ENCODE results near the gene ZG16.

ZG16 gene, protein sequence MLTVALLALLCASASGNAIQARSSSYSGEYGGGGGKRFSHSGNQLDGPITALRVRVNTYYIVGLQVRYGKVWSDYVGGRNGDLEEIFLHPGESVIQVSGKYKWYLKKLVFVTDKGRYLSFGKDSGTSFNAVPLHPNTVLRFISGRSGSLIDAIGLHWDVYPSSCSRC

GRCh38 chr16:29777576-29778350 is at the start of gene ZG16:
Gene ZG16 (plus strand): TSS chr16:29778256. CDS start chr16:29779267, 1,011 bp downstream.
- TF ChIP-seq, protein P1, sequence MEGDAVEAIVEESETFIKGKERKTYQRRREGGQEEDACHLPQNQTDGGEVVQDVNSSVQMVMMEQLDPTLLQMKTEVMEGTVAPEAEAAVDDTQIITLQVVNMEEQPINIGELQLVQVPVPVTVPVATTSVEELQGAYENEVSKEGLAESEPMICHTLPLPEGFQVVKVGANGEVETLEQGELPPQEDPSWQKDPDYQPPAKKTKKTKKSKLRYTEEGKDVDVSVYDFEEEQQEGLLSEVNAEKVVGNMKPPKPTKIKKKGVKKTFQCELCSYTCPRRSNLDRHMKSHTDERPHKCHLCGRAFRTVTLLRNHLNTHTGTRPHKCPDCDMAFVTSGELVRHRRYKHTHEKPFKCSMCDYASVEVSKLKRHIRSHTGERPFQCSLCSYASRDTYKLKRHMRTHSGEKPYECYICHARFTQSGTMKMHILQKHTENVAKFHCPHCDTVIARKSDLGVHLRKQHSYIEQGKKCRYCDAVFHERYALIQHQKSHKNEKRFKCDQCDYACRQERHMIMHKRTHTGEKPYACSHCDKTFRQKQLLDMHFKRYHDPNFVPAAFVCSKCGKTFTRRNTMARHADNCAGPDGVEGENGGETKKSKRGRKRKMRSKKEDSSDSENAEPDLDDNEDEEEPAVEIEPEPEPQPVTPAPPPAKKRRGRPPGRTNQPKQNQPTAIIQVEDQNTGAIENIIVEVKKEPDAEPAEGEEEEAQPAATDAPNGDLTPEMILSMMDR (IDR thresholded peaks at IDR 0.05; ENCODE audit: insufficient read depth, low read depth, low read length, missing control alignments) = no peak
- no peak for DNase-seq (ENCODE audit: low read depth)
- H3K4me3 ChIP-seq (ENCODE audit: low read depth, low read length) = no peak within 1 kb of the TSS

- no peak overlapping the region for H3K4me3 ChIP-seq (ENCODE audit: low read depth, low read length)
- TF ChIP-seq, protein P1 (IDR thresholded peaks at IDR 0.05; ENCODE audit: insufficient read depth, low read depth, low read length, missing control alignments) = peak; percentile 48
- peak; percentile 45 for DNase-seq (ENCODE audit: low read depth)
Measured at GRCh38 chr16:29729116-29729521, 48.9 kb upstream of the ZG16 start.

DNA sequence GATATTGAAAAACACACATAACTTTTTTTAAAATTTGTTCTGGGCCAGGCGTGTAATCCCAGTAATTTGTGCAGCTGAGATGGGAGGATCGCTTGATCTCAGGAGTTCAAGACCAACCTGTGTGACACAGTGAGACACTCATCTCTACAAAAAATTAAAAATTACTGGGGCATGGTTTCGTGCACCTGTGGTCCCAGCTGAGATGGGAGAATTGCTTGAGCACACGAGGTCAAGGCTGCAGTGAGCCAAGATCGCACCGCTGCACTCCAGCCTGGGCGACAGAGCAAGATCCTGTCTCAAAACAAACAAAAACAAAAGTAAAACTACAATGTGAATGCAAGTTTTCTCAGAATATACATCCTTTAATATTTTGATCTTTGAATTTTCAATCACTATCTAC is 47.4 kb upstream of the ZG16 start:
- TF ChIP-seq, protein P1 (IDR thresholded peaks at IDR 0.05; ENCODE audit: insufficient read depth, low read depth, low read length, missing control alignments) = no peak
- H3K4me3 ChIP-seq (ENCODE audit: low read depth, low read length) = peak overlapping the region; percentile 36
- peak; percentile 86 for DNase-seq (ENCODE audit: low read depth)

- H3K4me3 ChIP-seq (ENCODE audit: low read depth, low read length) = peak overlapping the region; percentile 3
- DNase-seq (ENCODE audit: low read depth) = peak; percentile 95
Measured at GRCh38 chr16:29731768-29732601, 46.1 kb upstream of the ZG16 start.

DNA sequence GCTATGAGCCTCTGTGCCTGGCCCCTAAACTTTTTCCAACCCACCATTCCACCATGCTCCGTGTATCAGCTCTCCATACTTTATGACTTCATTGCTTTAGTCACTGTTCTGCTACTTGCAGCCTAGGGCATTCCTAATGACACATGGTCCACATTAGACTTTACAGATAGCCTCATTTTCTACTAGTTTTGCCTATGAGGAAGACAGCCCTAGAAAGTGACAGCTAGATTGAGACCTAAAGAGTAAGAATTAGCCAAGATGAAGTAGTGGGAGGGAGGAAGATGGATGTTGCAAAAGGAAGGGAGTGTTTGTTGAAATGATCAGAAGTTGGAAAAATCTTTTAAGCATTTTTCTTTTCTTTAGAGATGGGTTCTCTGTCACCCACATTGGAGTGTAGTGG is 43.3 kb upstream of the ZG16 start:
- H3K4me3 ChIP-seq (ENCODE audit: low read depth, low read length) = no peak overlapping the region
- TF ChIP-seq, protein P1 (IDR thresholded peaks at IDR 0.05; ENCODE audit: insufficient read depth, low read depth, low read length, missing control alignments) = no peak
- no peak for DNase-seq (ENCODE audit: low read depth)

DNA sequence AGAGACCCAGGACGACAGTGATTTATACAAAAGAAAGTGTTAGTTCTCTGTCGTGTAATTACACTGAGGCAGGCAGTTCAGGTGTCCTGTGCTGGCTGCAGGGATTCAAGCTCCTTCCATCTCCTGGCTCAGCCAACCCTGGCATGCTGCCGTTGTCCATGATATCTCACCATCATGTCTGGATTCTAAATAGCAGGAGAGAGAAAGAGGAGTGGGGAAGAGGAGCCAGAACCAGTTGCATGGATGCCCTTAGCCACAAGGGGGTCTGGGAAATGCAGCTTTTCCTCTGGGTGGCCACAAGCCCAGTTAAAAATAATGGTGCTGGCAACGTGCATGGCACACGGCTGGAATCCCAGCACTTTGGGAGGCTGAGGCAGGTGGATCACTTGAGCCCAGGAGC is 41.9 kb upstream of the ZG16 start:
- no peak for DNase-seq (ENCODE audit: low read depth)
- H3K4me3 ChIP-seq (ENCODE audit: low read depth, low read length) = no peak overlapping the region
- TF ChIP-seq, protein P1 (IDR thresholded peaks at IDR 0.05; ENCODE audit: insufficient read depth, low read depth, low read length, missing control alignments) = no peak

- H3K4me3 ChIP-seq (ENCODE audit: low read depth, low read length) = no peak overlapping the region
- TF ChIP-seq, protein P1 (IDR thresholded peaks at IDR 0.05; ENCODE audit: insufficient read depth, low read depth, low read length, missing control alignments) = no peak
- no peak for DNase-seq (ENCODE audit: low read depth)
Measured at GRCh38 chr16:29736764-29737163, 41.3 kb upstream of the ZG16 start.

All from GM12865 (cell line).